Urothelium cell line (cell line): ENCODE measurements around the gene SNAPC5.
A peak's percentile ranks its signal among the peaks of the same experiment; 100 is the strongest.
"Not testable (repeated sequence)": the region's sequence is repeated elsewhere in the genome, so short reads cannot be mapped to it uniquely, and the experiment has no call there.

ENCODE experiments used
- DNase-seq: peaks from one replicate; pipeline ENCODE4 v3.0.0; 2011; ENCODE audit warnings: low spot score, mixed read lengths
- FAIRE-seq: peaks from 2 replicates; lab custom pipeline; 2011; peaks lifted over from hg19 to GRCh38; lab: Jason Lieb, UNC

Gene SNAPC5

GRCh38 chr15:66497502-66498455 lies at the start of gene SNAPC5:
Gene SNAPC5, minus strand, starts transcription at chr15:66497762. Its CDS starts 31 bp downstream, at chr15:66497731.
- FAIRE-seq (peak; percentile 86), DNase-seq (peak; percentile 97)

DNA sequence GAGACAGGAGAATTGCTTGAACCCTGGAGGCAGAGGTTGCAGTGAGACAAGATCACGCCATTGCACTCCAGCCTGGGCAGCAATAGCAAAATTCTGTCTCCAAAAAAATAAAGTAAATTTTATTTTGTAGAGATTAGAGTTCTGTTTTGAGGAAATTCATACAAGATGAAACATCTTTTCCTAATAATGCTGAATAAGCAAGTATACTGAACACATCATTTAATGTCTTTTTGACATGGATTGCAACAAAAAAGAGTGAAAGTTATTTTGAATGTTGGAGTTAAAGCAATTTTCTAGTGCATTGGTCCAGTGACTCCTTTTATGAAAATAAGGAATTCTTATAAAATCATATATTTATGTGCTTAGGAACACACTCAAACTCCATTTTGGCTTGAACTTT lies 47.7 kb upstream of the SNAPC5 start:
- DNase-seq = no peak
- FAIRE-seq = no peak

GRCh38 chr15:66542896-66543295 lies 45.3 kb upstream of the SNAPC5 start:
- no peak for DNase-seq
- FAIRE-seq = no peak

GRCh38 chr15:66535056-66535455 lies 37.5 kb upstream of the SNAPC5 start:
- FAIRE-seq = peak; percentile 35
- no peak for DNase-seq

- no peak for DNase-seq
- no peak for FAIRE-seq
Measured at GRCh38 chr15:66524838-66525237, 27.3 kb upstream of the SNAPC5 start.

DNA sequence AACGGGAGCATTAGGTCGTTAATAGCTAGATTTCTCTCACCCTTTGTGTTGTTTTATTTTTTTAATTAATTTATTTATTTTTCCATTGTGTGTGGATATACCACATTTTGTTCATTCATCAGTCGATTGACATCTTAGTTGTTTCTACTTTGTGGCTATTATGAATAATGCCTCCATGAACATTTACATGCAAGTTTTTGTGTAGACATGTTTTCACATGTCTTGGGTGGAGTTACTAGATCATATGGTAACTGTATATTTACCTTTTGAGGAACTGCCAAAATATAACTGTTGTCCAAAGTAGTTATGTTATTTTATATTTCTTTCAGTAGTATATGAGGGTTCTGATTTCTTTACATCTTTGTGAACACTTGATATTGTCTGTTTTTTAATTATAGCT lies 26.4 kb upstream of the SNAPC5 start:
- DNase-seq = no peak

GRCh38 chr15:66515901-66516322 lies 18.4 kb upstream of the SNAPC5 start:
- DNase-seq = peak; percentile 35
- FAIRE-seq = no peak

More for the DNA sequence above, 26.4 kb upstream of the SNAPC5 start:
- no peak for FAIRE-seq

DNA sequence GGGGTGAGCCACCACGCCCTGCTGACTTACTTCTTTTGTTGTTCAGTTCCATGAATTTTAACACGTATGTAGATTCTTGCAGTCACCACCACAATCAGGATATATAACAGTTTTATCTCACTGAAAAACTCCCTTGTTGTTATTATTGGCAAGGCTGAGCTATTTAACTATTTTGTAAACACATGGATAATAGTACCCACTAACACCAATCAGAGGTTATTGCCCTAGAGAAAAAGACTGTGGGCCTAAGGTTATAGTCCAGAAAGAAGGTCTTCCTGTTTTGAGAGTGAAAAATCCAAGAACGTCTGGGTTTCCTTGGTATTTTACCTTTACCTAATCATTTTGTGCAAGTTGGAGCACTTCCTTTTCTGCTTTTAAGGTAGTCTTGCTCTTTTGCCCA lies 17.0 kb upstream of the SNAPC5 start:
- no peak for DNase-seq
- FAIRE-seq = no peak

DNA sequence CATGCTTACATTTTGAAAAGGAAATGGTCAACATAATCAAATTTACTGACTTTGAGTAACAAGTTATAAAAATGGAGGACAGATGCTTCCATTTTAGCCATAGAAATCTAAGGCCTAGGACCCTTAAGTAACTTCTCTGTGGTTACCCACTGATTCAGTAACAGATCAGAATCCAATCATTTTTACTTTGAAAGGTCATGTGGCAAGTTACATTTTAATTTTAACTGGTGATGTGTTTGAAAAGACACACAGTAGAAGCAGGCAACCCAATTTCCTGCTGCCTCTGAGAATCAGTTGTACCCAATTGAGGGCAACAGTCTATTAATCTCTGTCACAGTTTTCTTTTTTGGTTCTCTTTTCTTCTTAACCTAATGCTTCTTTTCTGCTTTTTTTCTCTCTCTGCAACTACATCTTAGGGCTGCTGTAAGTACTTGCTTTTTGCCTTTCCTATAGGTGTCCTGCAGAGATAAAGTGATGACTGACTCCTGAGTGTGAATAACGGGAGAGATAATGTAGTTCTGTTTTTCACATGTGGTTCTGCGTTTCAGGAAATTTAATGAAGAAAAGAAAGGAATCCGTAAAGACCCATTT lies 10.8 kb upstream of the SNAPC5 start:
- no peak for DNase-seq
- FAIRE-seq = no peak

GRCh38 chr15:66505818-66506217 lies 8.3 kb upstream of the SNAPC5 start:
- DNase-seq (no peak), FAIRE-seq (no peak)

DNA sequence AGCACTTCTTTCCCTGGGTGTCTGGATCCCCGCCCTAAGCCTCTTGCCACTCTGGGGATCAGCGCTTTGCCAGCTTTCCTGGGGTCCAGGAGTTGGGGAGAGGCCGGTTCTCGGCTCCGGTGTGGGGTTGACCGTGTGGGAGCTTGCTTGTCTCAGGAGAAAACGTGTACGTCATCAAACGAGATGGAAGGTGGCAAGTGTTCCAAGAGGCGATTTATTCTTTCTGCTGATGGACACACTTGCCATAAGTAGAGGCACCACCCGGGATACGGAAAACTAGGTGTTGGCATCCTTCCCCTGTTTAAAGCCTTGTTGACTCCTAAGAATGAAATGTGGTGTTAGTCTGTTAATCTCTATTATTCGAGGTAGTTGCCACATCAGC lies 7.9 kb upstream of the SNAPC5 start:
- FAIRE-seq (no peak), DNase-seq (no peak)

DNA sequence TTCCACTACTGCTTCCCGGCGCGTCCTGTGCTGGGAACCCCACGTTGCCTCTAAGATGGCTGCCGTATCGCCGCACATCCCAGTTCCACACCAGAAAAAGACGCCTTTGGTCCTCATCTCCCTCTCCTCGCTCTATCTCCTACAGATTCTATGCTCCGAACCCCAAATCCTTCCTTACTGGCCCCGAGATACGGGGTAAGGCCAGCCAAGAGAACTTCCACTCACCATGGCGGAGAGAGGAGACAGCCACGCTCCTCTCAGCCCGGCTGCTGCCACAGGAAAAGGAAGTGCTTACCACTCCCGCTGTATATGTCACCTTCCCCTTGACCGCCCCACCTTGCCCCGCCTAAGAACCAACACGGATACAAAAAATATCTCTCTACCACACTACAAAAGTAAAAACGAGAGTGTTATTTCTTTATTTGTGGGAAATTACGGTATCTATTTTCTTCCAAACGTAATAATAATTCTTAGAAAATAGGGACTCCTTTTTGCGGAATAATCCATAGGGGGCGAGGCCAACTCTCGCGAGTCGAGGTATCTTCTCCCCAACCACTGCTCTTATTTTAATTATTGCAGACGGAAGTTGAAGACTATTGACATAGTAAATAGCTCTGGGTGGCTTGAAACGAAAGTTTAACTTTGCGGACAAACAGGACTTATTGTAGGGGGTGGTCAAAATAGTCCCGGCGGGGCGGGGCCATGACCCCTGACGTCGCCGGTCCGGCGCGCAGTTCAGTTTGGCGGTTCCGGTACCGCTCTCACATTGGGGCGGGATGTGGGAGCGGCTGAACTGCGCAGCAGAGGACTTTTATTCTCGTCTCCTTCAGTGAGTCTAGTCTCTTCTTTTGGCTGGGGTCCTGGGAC lies 7.2 kb upstream of the SNAPC5 start, which contains the start of the genes RPL4 and ZWILCH:
Gene RPL4, minus strand, starts transcription at position 293 of the 867 bp plus-strand sequence. Its CDS starts 65 bp downstream, at position 228.
Gene ZWILCH, plus strand, starts transcription at position 764 of the 867 bp plus-strand sequence. Its CDS starts 13 bp downstream, at position 777.
- FAIRE-seq = peak; percentile 73
- DNase-seq = peak; percentile 88

DNA sequence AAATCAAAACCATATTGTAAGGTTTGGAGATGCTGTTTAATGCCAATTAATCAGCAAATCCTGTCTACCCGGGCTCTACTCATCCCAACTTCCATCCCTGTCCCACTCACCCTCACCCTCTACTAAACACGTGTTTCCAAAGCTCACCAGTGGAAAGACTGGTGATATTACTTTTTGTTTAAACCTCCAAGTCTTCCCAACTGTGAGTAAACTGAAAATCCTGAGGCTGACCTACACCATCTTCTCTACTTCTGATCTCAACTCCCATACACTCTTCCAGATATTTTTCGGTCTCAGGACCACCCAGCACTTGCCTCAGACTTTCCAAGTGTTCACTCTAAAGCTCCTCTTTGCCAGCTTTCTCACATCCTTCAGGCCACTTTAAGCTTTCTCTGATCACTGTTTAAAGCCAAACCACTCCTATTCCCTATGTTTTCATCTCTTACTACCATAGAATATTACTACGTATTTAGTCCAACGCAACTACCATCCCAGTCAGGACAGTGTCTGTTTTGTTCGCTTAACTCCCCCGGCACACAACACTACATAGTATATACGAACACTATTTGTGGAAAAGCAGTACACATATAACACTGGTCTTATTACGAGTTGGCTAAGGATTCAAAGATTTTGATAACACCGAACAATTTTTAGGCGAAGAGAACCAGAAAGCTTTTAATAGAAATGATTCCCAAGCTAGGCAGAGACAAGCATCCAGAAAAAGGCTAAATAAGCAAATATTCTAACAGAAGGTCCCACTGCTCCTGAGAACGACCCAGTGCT lies 6.4 kb upstream of the SNAPC5 start:
- no peak for FAIRE-seq
- DNase-seq = no peak

- not testable (repeated sequence) for FAIRE-seq, DNase-seq
Measured at GRCh38 chr15:66503041-66503648, 5.6 kb upstream of the SNAPC5 start.

DNA sequence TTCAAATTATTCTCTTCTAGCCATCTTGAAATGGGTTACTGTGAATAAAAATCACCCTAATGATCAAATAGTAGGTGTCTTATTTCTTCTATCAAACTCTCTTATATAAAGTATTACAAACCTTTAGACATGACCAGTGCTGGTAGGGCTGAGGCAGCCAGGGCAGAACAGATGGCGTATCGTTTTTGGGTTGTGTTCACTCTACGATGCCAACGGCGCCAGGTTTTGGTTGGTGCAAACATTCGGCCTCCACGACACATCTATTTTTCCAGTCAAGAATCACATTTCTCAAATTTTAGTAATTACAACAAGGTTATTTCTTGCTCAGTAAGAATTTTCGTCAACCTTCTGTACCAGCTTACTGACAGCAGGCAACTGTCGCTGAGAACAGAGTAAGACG lies 4.9 kb upstream of the SNAPC5 start:
- no peak for FAIRE-seq
- DNase-seq = no peak

- not testable (repeated sequence) for FAIRE-seq
Measured at GRCh38 chr15:66500346-66500745, 2.8 kb upstream of the SNAPC5 start.

GRCh38 chr15:66498501-66499386 lies 1.2 kb upstream of the SNAPC5 start:
- DNase-seq (no peak), FAIRE-seq (no peak)

More at GRCh38 chr15:66500346-66500745, 2.8 kb upstream of the SNAPC5 start:
- not testable (repeated sequence) for DNase-seq

- no peak for FAIRE-seq
- no peak for DNase-seq
Measured at GRCh38 chr15:66496951-66497501, 536 bp downstream of the SNAPC5 start.
